K562 (cell line): ENCODE measurements around the gene PHLPP2. TPM values are rescaled to one million over a fixed set of nuclear protein-coding genes. Genes with fewer than 3 reads are reported as not detected.
A peak's percentile ranks its signal among the peaks of the same experiment; 100 is the strongest.

Experiments used
- ATAC-seq: fragments of 200-7000 bp; cut with Tn5 transposase; 3 replicates; pipeline ENCODE4 v1.9.1; 2020; ENCODE audit warnings: moderate library complexity
- BruUV-seq: library from RNA; stranded (reverse); fragments of 400-500 nt; replicated peaks from 2 replicates; lab custom pipeline; 2021; lab: Mats Ljungman, UMichigan
- CTCF ChIA-PET: fragments of 300-600 bp; formaldehyde crosslinking; extraction: SDS; loops from one replicate; lab custom pipeline; 2021; ENCODE audit warnings: low intra/inter-chr PET ratio; lab: Yijun Ruan, JAX
- POLR2A ChIA-PET: fragments of 300-600, 350-650 bp; sonication (Branson Sonifier 250); formaldehyde crosslinking; extraction: SDS; loops from one replicate; lab custom pipeline; 2021; ENCODE audit warnings: antibody characterized with exemption, inconsistent platforms; lab: Yijun Ruan, JAX
- DNase-seq, 4 experiments: peaks; one replicate each; pipeline versions ENCODE4 v3.0.0 to v3.0.0-alpha.2; 2011 to 2018; ENCODE audit warnings: low spot score in 3 of 4, mixed read lengths in 3 of 4; ENCODE audit errors: extremely low read depth in 1 of 4
- FAIRE-seq: peaks from 2 replicates; lab custom pipeline; 2011; peaks lifted over from hg19 to GRCh38; lab: Jason Lieb, UNC
- H2AFZ ChIP-seq: 2 replicates; pipeline ENCODE4 v1.6.0; 2011; ENCODE audit warnings: low read depth, low read length, control low read depth, inconsistent platforms
- H3K27ac ChIP-seq: fragments of 200-600 bp; 3 replicates; pipeline ENCODE4 v1.8.0; 2011; ENCODE audit warnings: low read depth, mild to moderate bottlenecking, control low read depth, inconsistent platforms, low read length, moderate library complexity, mixed read lengths; ENCODE audit errors: extremely low read depth
- H3K27me3 ChIP-seq, 2 experiments: fragments of 300-600 bp in 1 of 2; 2 replicates in 1 of 2; 3 replicates in 1 of 2; pipeline versions ENCODE4 v1.6.0 to v1.8.0; 2011; ENCODE audit warnings: inconsistent platforms in 2 of 2, low read length in 2 of 2, mild to moderate bottlenecking in 1 of 2, mixed read lengths in 1 of 2, moderate library complexity in 1 of 2; ENCODE audit not compliant: control insufficient read depth in 2 of 2, insufficient read depth in 2 of 2
- H3K36me3 ChIP-seq: fragments of 300-600 bp; 3 replicates; pipeline ENCODE4 v1.8.0; 2011; ENCODE audit warnings: mild to moderate bottlenecking, low read length, inconsistent platforms; ENCODE audit not compliant: control insufficient read depth, insufficient read depth
- H3K4me1 ChIP-seq, 2 experiments: fragments of 200-600 bp in 1 of 2; replicated peaks in 1 of 2; 2 replicates in 1 of 2; 3 replicates in 1 of 2; pipeline versions ENCODE4 v1.5.1 to v1.8.0; 2011; ENCODE audit warnings: inconsistent platforms in 2 of 2, low read length in 2 of 2, mild to moderate bottlenecking in 1 of 2, mixed read lengths in 1 of 2, moderate library complexity in 1 of 2; ENCODE audit not compliant: control insufficient read depth in 2 of 2, insufficient read depth in 2 of 2
- H3K4me2 ChIP-seq: 2 replicates; pipeline ENCODE4 v1.6.1; 2011; ENCODE audit warnings: low read length, control low read depth, inconsistent platforms, mixed read lengths; ENCODE audit not compliant: insufficient read depth
- H3K4me3 ChIP-seq: fragments of 200-600 bp; sonication (generic), shearing (Covaris generic); 2 replicates; pipeline ENCODE4 v1.5.1; 2016; ENCODE audit warnings: control low read depth, inconsistent platforms
- H3K79me2 ChIP-seq: fragments of 200-600 bp; 3 replicates; pipeline ENCODE4 v1.8.0; 2011; ENCODE audit warnings: low read length, inconsistent platforms; ENCODE audit not compliant: control insufficient read depth, insufficient read depth
- H3K9ac ChIP-seq, 2 experiments: 2 replicates each; pipeline versions ENCODE4 v1.6.0 to v1.6.1; 2011; ENCODE audit warnings: low read depth in 2 of 2, low read length in 2 of 2, control low read depth in 1 of 2, inconsistent platforms in 1 of 2, mild to moderate bottlenecking in 1 of 2, mixed read lengths in 1 of 2; ENCODE audit not compliant: insufficient read depth in 1 of 2
- H3K9me1 ChIP-seq: one replicate; pipeline ENCODE4 v1.6.0; 2011; ENCODE audit warnings: inconsistent platforms, mild to moderate bottlenecking, low read length, moderate library complexity; ENCODE audit not compliant: control insufficient read depth, insufficient read depth
- H3K9me3 ChIP-seq: replicated peaks from 2 replicates; pipeline ENCODE4 v1.5.1; 2011; ENCODE audit warnings: low read depth, low read length, inconsistent platforms; ENCODE audit not compliant: control insufficient read depth, insufficient read depth
- H4K20me1 ChIP-seq: replicated peaks from 2 replicates; pipeline ENCODE4 v1.6.1; 2011; ENCODE audit warnings: low read length, inconsistent platforms, mixed read lengths; ENCODE audit not compliant: control insufficient read depth, insufficient read depth
- NFIC ChIP-seq: fragments of 450-650 bp; IDR thresholded peaks from 2 replicates; pipeline ENCODE4 v1.6.1; 2017; ENCODE audit warnings: mild to moderate bottlenecking, inconsistent platforms
- NRF1 ChIP-seq, 2 experiments: fragments of 450-650 bp; IDR thresholded peaks in 1 of 2; conservative IDR thresholded peaks in 1 of 2; 2 replicates each; pipeline ENCODE4 v1.6.1; 2014; ENCODE audit warnings: mild to moderate bottlenecking in 2 of 2
- SMARCE1 ChIP-seq: fragments of 450-650 bp; IDR thresholded peaks from 2 replicates; pipeline ENCODE4 v1.7.1; 2016; ENCODE audit warnings: mild to moderate bottlenecking
- ZEB2 ChIP-seq: fragments of 450-650 bp; IDR thresholded peaks from 2 replicates; pipeline ENCODE4 v1.6.1; 2016
- ZNF263 ChIP-seq: sonication (generic); formaldehyde crosslinking; IDR thresholded peaks from 2 replicates; pipeline ENCODE4 v1.8.0; 2022; ENCODE audit warnings: mild to moderate bottlenecking, missing genetic modification reagents, borderline replicate concordance
- WGBS: fragments of 100-300 bp; shearing (Covaris generic); methylation state at CpG from one replicate; pipeline ENCODE4 v1.1.6; 2016; ENCODE audit warnings: low coverage, mixed read lengths; ENCODE audit not compliant: insufficient coverage; ENCODE audit errors: missing lambda C conversion rate; 5-methylcytosine and 5-hydroxymethylcytosine counted together
- in situ Hi-C: fragments of 300-500 bp; cut with MboI; formaldehyde crosslinking; loops from 4 replicates; pipeline ENCODE4 v1.15.0; 2018; ENCODE audit warnings: inconsistent platforms, mixed read lengths
- intact Hi-C: fragments of 100-400 bp; cut with micrococcal nuclease; formaldehyde crosslinking; loops from 2 replicates; pipeline ENCODE4 v1.14.2; 2022
- polyA plus RNA-seq, 8 experiments: library from polyadenylated mRNA; depleted of rRNA in 4 of 8; stranded (reverse) in 5 of 8; unstranded in 3 of 8; fragments of >200 nt; fragmentation: Nextera tagmentation in 2 of 8; fragmentation: Illumina TruSeq in 1 of 8; extraction: Ambion mirVana in 2 of 8; extraction: Trizol in 1 of 8; gene quantifications; 2 replicates each; pipeline versions ENCODE4 v1.2.1 to v1.2.3, GENCODE V29; 2011 to 2014; ENCODE audit warnings: inconsistent platforms in 1 of 8, missing spikeins in 1 of 8
- total RNA-seq, 7 experiments: library from RNA; depleted of rRNA in 6 of 7; stranded (reverse); fragments of >200 nt in 6 of 7; fragmentation: Illumina TruSeq in 2 of 7; extraction: Trizol in 2 of 7; gene quantifications; 2 replicates each; pipeline versions ENCODE4 v1.2.1 to v1.2.3, GENCODE V29; 2011 to 2021; ENCODE audit warnings: low replicate concordance in 1 of 7
- TF ChIP-seq, protein P1 (sequence below), 3 experiments: fragments of 200-800 bp in 1 of 3; fragments of 250-450 bp in 1 of 3; fragments of 450-650 bp in 1 of 3; sonication (Bioruptor Pico) in 1 of 3; sonication (Bioruptor generic) in 1 of 3; formaldehyde crosslinking in 1 of 3; IDR thresholded peaks; 2 replicates each; pipeline versions ENCODE4 v1.6.1 to v1.8.0; 2016 to 2022; ENCODE audit warnings: mild to moderate bottlenecking in 2 of 3, missing genetic modification characterization in 2 of 3, missing compliant biosample characterization in 1 of 3, moderate library complexity in 1 of 3
- TF ChIP-seq, protein P2 (sequence below), 2 experiments: IDR thresholded peaks; 2 replicates each; pipeline ENCODE4 v1.6.1; 2011; ENCODE audit warnings: borderline replicate concordance in 1 of 2, control low read depth in 1 of 2, low read depth in 1 of 2, low read length in 1 of 2, mild to moderate bottlenecking in 1 of 2, mixed read lengths in 1 of 2, moderate library complexity in 1 of 2; ENCODE audit not compliant: insufficient read depth in 1 of 2, insufficient read length in 1 of 2, poor library complexity in 1 of 2, severe bottlenecking in 1 of 2; ENCODE audit errors: extremely low read depth in 1 of 2

The PHLPP2 gene
- total and polyA plus RNA-seq, 9 of the 15 experiments (the other 6 are each of a cell fraction or from before 2014, with no cell fraction given), result 0.60 to 7.1 (median 2.6) TPM

DNA sequence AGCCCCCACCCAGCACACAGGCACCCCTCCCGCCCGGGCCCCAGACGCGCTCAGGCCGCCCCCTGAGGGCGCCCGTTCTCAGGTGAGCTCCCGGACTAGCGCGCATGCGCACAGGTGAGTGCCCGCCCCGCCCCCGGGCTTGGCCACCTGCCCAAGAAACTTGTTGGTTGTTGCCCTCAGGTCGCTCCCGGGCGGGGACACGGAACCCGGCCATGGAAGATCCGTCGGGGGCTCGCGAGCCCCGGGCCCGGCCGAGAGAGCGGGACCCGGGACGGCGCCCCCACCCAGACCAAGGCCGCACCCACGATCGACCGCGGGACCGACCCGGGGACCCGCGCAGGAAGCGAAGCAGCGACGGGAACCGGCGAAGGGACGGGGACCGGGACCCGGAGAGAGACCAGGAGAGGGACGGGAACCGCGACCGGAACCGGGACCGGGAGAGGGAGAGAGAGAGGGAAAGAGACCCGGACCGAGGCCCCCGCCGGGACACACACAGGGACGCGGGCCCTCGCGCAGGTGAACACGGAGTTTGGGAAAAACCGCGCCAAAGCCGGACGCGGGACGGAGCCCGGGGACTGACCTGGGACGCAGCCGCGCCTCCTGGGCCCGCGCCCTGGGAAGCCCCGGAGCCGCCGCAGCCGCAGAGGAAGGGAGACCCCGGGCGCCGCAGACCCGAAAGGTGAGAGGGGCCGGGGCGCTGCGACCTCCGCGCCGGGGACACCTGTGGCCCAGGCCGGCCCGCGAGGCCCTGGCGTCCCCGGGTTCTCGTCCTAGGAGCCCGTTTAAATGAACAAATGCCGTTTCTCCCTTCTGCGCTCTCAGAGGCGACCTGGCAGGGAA is 98.3 kb downstream of the PHLPP2 start, which contains the start of gene MARVELD3:
Gene MARVELD3 (plus strand): TSS at position 167 of the 840 bp plus-strand sequence. CDS start 46 bp downstream, at position 213.
- ATAC-seq (peak; percentile 47), FAIRE-seq (no peak), DNase-seq (peak; percentile 17 to 62 (median 50))
- Histone ChIP-seq H3K27me3 (peaks cover 4 to 23% of the 10 kb centered on the region in 2 experiments; a peak in 3 of 5 replicates), H3K4me2 (peak within 1 kb of the TSS; percentile 58; the same call in 1 of the 2 replicates), H3K79me2 (no peaks in the 10 kb centered on the region), H3K9me3 (no peaks in the 10 kb centered on the region), H2AFZ (peak within 1 kb of the TSS; percentile 70; the same call in 1 of the 2 replicates), H3K27ac (no peak within 1 kb of the TSS), H4K20me1 (no peaks in the 10 kb centered on the region), H3K36me3 (no peaks in the 10 kb centered on the region), H3K4me3 (peak within 1 kb of the TSS; percentile 29), H3K9ac (peak within 1 kb of the TSS in 1 of 2 experiments; percentile 75; a peak in 2 of 4 replicates), H3K9me1 (no peaks in the 10 kb centered on the region), H3K4me1 (peaks cover 0 to 14% of the 10 kb centered on the region in 2 experiments; a peak in 2 of 5 replicates)
- in situ Hi-C loops (no loop called here), intact Hi-C loops (no loop called here)
- CTCF ChIA-PET, result no interaction called here
- 13% methylated on average over 26 of the region's 98 CpGs for WGBS
- BruUV-seq, result no TSS peak
- TF ChIP-seq NRF1 (conservative IDR thresholded peaks at IDR 0.05 in 1 of 2, IDR thresholded peaks at IDR 0.05 in 1 of 2), result peak; percentile 82 to 83
- TF ChIP-seq SMARCE1, result no peak
- TF ChIP-seq, protein P1, sequence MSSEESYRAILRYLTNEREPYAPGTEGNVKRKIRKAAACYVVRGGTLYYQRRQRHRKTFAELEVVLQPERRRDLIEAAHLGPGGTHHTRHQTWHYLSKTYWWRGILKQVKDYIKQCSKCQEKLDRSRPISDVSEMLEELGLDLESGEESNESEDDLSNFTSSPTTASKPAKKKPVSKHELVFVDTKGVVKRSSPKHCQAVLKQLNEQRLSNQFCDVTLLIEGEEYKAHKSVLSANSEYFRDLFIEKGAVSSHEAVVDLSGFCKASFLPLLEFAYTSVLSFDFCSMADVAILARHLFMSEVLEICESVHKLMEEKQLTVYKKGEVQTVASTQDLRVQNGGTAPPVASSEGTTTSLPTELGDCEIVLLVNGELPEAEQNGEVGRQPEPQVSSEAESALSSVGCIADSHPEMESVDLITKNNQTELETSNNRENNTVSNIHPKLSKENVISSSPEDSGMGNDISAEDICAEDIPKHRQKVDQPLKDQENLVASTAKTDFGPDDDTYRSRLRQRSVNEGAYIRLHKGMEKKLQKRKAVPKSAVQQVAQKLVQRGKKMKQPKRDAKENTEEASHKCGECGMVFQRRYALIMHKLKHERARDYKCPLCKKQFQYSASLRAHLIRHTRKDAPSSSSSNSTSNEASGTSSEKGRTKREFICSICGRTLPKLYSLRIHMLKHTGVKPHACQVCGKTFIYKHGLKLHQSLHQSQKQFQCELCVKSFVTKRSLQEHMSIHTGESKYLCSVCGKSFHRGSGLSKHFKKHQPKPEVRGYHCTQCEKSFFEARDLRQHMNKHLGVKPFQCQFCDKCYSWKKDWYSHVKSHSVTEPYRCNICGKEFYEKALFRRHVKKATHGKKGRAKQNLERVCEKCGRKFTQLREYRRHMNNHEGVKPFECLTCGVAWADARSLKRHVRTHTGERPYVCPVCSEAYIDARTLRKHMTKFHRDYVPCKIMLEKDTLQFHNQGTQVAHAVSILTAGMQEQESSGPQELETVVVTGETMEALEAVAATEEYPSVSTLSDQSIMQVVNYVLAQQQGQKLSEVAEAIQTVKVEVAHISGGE (CRISPR knock-in tag; IDR thresholded peaks at IDR 0.05), result peak in 1 of 3 experiments; percentile 64; a peak in 1 of 6 replicates
- TF ChIP-seq ZEB2, result 0 out of 2 replicates have a peak, but pooled peaks have one; percentile 19
- TF ChIP-seq NFIC, result peak; percentile 51
- no peak for TF ChIP-seq ZNF263
- TF ChIP-seq, protein P2, sequence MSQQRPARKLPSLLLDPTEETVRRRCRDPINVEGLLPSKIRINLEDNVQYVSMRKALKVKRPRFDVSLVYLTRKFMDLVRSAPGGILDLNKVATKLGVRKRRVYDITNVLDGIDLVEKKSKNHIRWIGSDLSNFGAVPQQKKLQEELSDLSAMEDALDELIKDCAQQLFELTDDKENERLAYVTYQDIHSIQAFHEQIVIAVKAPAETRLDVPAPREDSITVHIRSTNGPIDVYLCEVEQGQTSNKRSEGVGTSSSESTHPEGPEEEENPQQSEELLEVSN (IDR thresholded peaks at IDR 0.05; ENCODE audit: borderline replicate concordance in 1 of 2, extremely low read depth in 1 of 2, insufficient read depth in 1 of 2, insufficient read length in 1 of 2, low read depth in 1 of 2, low read length in 1 of 2, poor library complexity in 1 of 2, severe bottlenecking in 1 of 2), result peak in 1 of 2 experiments; percentile 27
- POLR2A ChIA-PET, result no interaction called here
